Small intestine (tissue), 7 donors: ENCODE results near the gene COL23A1. TPM values are rescaled to one million over a fixed set of nuclear protein-coding genes. Genes with fewer than 3 reads are reported as not detected.

Experiments
- DNase-seq, 2 donors: peaks; one replicate each; pipeline versions ENCODE4 v3.0.0 to v3.0.0-alpha.2; 2013
- FAIRE-seq: peaks from 2 replicates; lab custom pipeline; 2012; peaks lifted over from hg19 to GRCh38; lab: Jason Lieb, UNC
- H3K27ac ChIP-seq, 3 donors: one replicate each; pipeline ENCODE4 v1.5.1; 2013; ENCODE audit warnings: low read length in 2 of 3, mild to moderate bottlenecking in 2 of 3, control low read depth in 1 of 3, inconsistent platforms in 1 of 3, low read depth in 1 of 3, moderate library complexity in 1 of 3
- H3K27me3 ChIP-seq, 3 donors: one replicate each; pipeline ENCODE4 v1.6.1; 2013; ENCODE audit warnings: low read length in 3 of 3, inconsistent platforms in 1 of 3; ENCODE audit not compliant: control insufficient read depth in 3 of 3, insufficient read depth in 3 of 3
- H3K36me3 ChIP-seq, 3 donors: one replicate each; pipeline ENCODE4 v1.6.1; 2013; ENCODE audit warnings: low read length in 3 of 3, inconsistent platforms in 1 of 3, low read depth in 1 of 3, mild to moderate bottlenecking in 1 of 3, moderate library complexity in 1 of 3; ENCODE audit not compliant: control insufficient read depth in 3 of 3, insufficient read depth in 2 of 3
- H3K4me1 ChIP-seq, 3 donors: one replicate each; pipeline ENCODE4 v1.6.1; 2013; ENCODE audit warnings: low read length in 2 of 3, inconsistent platforms in 1 of 3, low read depth in 1 of 3, mild to moderate bottlenecking in 1 of 3, moderate library complexity in 1 of 3; ENCODE audit not compliant: control insufficient read depth in 3 of 3, insufficient read depth in 2 of 3
- H3K4me3 ChIP-seq, 3 donors: one replicate each; pipeline ENCODE4 v1.5.1; 2013; ENCODE audit warnings: low read length in 3 of 3, control low read depth in 1 of 3, inconsistent platforms in 1 of 3, low read depth in 1 of 3, mild to moderate bottlenecking in 1 of 3, moderate library complexity in 1 of 3
- H3K9me3 ChIP-seq, 2 donors: one replicate each; pipeline ENCODE4 v1.6.1; 2013; ENCODE audit warnings: low read depth in 1 of 2, low read length in 1 of 2; ENCODE audit not compliant: control insufficient read depth in 2 of 2, insufficient read depth in 1 of 2
- WGBS, 3 donors: extraction: QIAGEN DNeasy Blood & Tissue Kit; methylation state at CpG; one replicate each; pipeline ENCODE4 v1.1.7; 2013; 5-methylcytosine and 5-hydroxymethylcytosine counted together
- polyA plus RNA-seq, 4 donors: library from polyadenylated mRNA; stranded (reverse) in 3 of 4; unstranded in 1 of 4; fragments of 200-250 nt in 3 of 4; fragments of 120-200 nt in 1 of 4; gene quantifications; one replicate each; pipeline versions ENCODE4 v1.2.1 to v1.2.3, GENCODE V29; 2013
- donor health status: healthy with polysubstance abuse.
- donor health status: control.
- donor health status: control.
- donor health status: Bipolar disorder and iron deficiency.
- donor health status: healthy.

The COL23A1 gene
- polyA plus RNA-seq, 4 donors = 1.4 to 3.2 (median 1.6) TPM; not detected in 1

GRCh38 chr5:178426326-178427130, 163.7 kb downstream of the COL23A1 start:
- no peak for DNase-seq

GRCh38 chr5:178425621-178426068, 164.5 kb downstream of the COL23A1 start:
- 85 to 88% (median 85%) methylated on average over 12 of the region's 12 CpGs for WGBS, 3 donors
- DNase-seq = no peak
- Histone ChIP-seq H3K4me1 (no peaks in the 10 kb centered on the region), H3K36me3 (no peaks in the 10 kb centered on the region), H3K4me3 (no peak overlapping the region), H3K27me3 (no peaks in the 10 kb centered on the region), H3K27ac (no peak overlapping the region), H3K9me3 (no peaks in the 10 kb centered on the region)
- no peak for FAIRE-seq

More at GRCh38 chr5:178426326-178427130, 163.7 kb downstream of the COL23A1 start:
- no peak for FAIRE-seq
- Histone ChIP-seq H3K27ac (no peak overlapping the region), H3K27me3 (no peaks in the 10 kb centered on the region), H3K4me3 (no peak overlapping the region), H3K36me3 (no peaks in the 10 kb centered on the region), H3K9me3 (no peaks in the 10 kb centered on the region), H3K4me1 (no peaks in the 10 kb centered on the region)
- 71 to 83% (median 79%) methylated on average over 26 of the region's 26 CpGs for WGBS, 3 donors

GRCh38 chr5:178424810-178425177, 165.4 kb downstream of the COL23A1 start:
- Histone ChIP-seq H3K9me3 (no peaks in the 10 kb centered on the region), H3K4me1 (no peaks in the 10 kb centered on the region), H3K4me3 (no peak overlapping the region), H3K36me3 (no peaks in the 10 kb centered on the region), H3K27me3 (no peaks in the 10 kb centered on the region), H3K27ac (no peak overlapping the region)
- no peak for FAIRE-seq
- WGBS, 3 donors = 90 to 95% (median 92%) methylated on average over 10 of the region's 10 CpGs
- no peak for DNase-seq

- Histone ChIP-seq H3K9me3 (no peaks in the 10 kb centered on the region), H3K4me3 (no peak overlapping the region), H3K27me3 (no peaks in the 10 kb centered on the region), H3K4me1 (no peaks in the 10 kb centered on the region), H3K27ac (no peak overlapping the region), H3K36me3 (no peaks in the 10 kb centered on the region)
- FAIRE-seq = no peak
- DNase-seq = no peak
- 87 to 88% (median 88%) methylated on average over 16 to 17 of the region's 17 CpGs for WGBS, 3 donors
Observed at GRCh38 chr5:178423901-178424809, 166.0 kb downstream of the COL23A1 start.

GRCh38 chr5:178423431-178423830, 166.8 kb downstream of the COL23A1 start:
- Histone ChIP-seq H3K9me3 (no peaks in the 10 kb centered on the region), H3K27ac (no peak overlapping the region), H3K4me1 (no peaks in the 10 kb centered on the region), H3K4me3 (no peak overlapping the region), H3K27me3 (no peaks in the 10 kb centered on the region), H3K36me3 (no peaks in the 10 kb centered on the region)
- FAIRE-seq (no peak), DNase-seq (no peak)
- WGBS, 3 donors = 80 to 91% (median 84%) methylated on average over 14 of the region's 14 CpGs

GRCh38 chr5:178422400-178422775, 167.8 kb downstream of the COL23A1 start:
- no peak overlapping the region for H3K27ac ChIP-seq
- no peaks in the 10 kb centered on the region for H3K4me1 ChIP-seq
- no peaks in the 10 kb centered on the region for H3K27me3 ChIP-seq
- DNase-seq = no peak
- no peak for FAIRE-seq
- 73 to 85% (median 74%) methylated on average over 9 to 11 of the region's 11 CpGs for WGBS, 3 donors
- H3K4me3 ChIP-seq = no peak overlapping the region
- no peaks in the 10 kb centered on the region for H3K9me3 ChIP-seq
- H3K36me3 ChIP-seq = no peaks in the 10 kb centered on the region

GRCh38 chr5:178421699-178422399, 168.3 kb downstream of the COL23A1 start:
- DNase-seq (no peak), FAIRE-seq (no peak)
- H3K27ac ChIP-seq = no peak overlapping the region
- 47 to 72% (median 63%) methylated on average over 17 of the region's 17 CpGs for WGBS, 3 donors
- no peaks in the 10 kb centered on the region for H3K4me1 ChIP-seq
- no peaks in the 10 kb centered on the region for H3K9me3 ChIP-seq
- H3K4me3 ChIP-seq = no peak overlapping the region
- H3K36me3 ChIP-seq = no peaks in the 10 kb centered on the region
- H3K27me3 ChIP-seq = no peaks in the 10 kb centered on the region

- Histone ChIP-seq H3K36me3 (no peaks in the 10 kb centered on the region), H3K9me3 (no peaks in the 10 kb centered on the region), H3K4me1 (no peaks in the 10 kb centered on the region), H3K27ac (no peak overlapping the region), H3K27me3 (no peaks in the 10 kb centered on the region), H3K4me3 (no peak overlapping the region)
- WGBS, 3 donors = 55 to 72% (median 56%) methylated on average over 5 of the region's 5 CpGs
- DNase-seq = no peak
- no peak for FAIRE-seq
Observed at GRCh38 chr5:178421128-178421527, 169.1 kb downstream of the COL23A1 start.
